NCI-H2196 treated with DMSO at 0.1 percent for 48 hours (cell line): ENCODE data around the gene EXOC7.

Experiments used
- DNase-seq: peaks from one replicate; lab custom pipeline; 2025; ENCODE audit not compliant: unreplicated experiment; lab: John Stamatoyannopoulos, UW

The EXOC7 gene

GRCh38 chr17:76122431-76123190, 19.0 kb upstream of the EXOC7 start:
- DNase-seq = no peak

DNA sequence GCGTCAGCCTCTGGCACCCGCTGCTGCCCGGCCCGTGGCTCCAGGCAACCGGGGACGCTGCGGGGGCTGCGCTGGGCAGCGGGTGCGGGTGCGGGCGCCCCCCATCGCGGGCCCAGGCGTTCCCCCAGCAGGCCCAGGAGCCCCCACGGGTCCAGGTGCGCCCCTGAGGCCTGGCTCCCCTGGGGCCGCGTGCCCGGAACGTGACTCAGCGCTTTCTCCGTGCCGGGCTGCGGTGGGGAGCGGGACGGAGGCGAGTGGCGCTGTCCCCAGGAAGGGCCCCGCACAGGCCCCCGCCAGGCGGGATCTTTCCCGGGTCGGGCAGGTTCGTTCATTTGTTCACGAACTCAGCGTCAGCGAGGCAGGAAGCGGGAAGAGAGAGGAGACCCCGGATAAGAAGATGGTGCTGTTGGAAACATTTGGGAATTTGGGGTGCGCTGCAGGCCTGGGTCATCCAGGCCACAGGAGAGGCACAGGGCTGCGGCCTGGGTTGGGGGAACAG, 18.4 kb upstream of the EXOC7 start:
- no peak for DNase-seq

GRCh38 chr17:76120658-76121008, 17.0 kb upstream of the EXOC7 start:
- no peak for DNase-seq

GRCh38 chr17:76119409-76120371, 16.1 kb upstream of the EXOC7 start:
- no peak for DNase-seq

GRCh38 chr17:76115138-76115754, 11.7 kb upstream of the EXOC7 start:
- no peak for DNase-seq

DNA sequence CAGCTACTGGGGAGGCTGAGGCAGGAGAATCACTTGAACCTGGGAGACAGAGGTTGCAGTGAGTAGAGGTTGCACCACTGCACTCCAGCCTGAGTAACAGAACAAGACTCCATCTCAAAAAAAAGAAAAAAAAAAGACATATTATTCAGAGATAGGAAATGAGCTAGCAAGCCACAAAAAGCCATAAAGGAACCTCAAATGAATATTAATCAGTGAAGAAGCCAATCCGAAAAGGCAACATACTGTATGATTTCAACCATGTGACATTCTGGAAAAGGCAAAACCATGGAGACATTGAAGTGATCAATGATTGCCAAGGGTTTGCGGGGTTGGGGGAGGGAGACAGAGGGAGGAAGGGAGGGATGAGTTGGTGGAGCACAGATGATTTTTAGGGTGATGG, 8.4 kb upstream of the EXOC7 start:
- no peak for DNase-seq

DNA sequence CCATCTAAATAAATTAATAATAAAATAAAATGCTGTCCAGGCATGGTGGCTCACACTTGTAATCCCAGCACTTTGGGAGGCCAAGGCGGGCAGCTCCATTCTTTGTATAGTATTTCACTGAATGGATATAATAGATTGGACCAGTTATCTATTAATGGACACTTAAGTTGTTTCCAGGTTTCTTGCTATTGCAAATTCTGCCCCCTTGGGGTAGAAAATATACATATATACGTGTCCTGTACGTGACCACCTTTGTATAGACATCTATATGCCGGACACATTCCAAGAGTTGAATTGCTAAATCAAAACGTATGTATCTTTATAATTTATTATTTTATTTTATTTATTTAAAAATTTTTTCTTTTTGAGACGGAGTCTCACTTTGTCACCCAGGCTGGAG, 3.9 kb upstream of the EXOC7 start:
- no peak for DNase-seq

DNA sequence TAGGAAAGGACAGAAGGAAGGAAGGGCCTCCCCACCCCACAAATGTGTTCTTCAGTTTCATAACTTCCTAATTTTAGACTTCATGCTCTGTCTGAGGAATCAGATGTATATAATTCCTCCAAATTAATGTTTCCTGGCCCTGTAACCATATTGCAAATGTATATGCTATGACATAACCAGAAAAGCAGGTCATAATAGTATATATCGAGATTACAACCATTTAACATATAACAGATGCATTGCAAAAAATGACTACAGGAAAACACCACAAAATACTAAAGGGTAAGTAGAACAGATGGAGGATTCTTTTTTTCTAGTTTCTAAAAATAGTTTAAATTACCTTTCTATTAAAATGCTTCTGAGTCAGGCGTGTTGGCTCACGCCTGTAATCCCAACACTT, 3.1 kb upstream of the EXOC7 start:
- DNase-seq = no peak

- DNase-seq = no peak
Measured at GRCh38 chr17:76104896-76105231, 1.3 kb upstream of the EXOC7 start.

GRCh38 chr17:76104140-76104895, 731 bp upstream of the EXOC7 start:
- DNase-seq = no peak

DNA sequence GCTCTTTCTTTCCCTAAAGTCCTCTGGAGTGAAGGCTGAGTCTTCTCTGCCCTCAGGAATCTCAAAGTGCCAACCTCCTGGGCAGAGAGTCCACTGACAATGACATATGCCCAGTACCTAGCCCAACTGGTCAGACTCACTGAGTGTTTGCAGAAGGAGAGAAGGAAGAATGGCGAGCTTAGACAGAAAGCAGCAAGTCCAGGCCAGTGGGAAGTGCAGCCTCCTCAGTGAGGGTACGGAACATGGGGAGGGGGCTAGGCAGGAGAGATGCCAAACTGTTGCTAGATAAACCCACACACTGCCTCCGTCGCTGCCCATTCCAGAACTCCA, 678 bp downstream of the EXOC7 start:
- no peak for DNase-seq

- no peak for DNase-seq
Measured at GRCh38 chr17:76097716-76098295, 5.8 kb downstream of the EXOC7 start.

- no peak for DNase-seq
Measured at GRCh38 chr17:76095943-76096342, 7.6 kb downstream of the EXOC7 start.

GRCh38 chr17:76094046-76094445, 9.5 kb downstream of the EXOC7 start:
- no peak for DNase-seq

- no peak for DNase-seq
Measured at GRCh38 chr17:76092526-76093413, 10.8 kb downstream of the EXOC7 start.

DNA sequence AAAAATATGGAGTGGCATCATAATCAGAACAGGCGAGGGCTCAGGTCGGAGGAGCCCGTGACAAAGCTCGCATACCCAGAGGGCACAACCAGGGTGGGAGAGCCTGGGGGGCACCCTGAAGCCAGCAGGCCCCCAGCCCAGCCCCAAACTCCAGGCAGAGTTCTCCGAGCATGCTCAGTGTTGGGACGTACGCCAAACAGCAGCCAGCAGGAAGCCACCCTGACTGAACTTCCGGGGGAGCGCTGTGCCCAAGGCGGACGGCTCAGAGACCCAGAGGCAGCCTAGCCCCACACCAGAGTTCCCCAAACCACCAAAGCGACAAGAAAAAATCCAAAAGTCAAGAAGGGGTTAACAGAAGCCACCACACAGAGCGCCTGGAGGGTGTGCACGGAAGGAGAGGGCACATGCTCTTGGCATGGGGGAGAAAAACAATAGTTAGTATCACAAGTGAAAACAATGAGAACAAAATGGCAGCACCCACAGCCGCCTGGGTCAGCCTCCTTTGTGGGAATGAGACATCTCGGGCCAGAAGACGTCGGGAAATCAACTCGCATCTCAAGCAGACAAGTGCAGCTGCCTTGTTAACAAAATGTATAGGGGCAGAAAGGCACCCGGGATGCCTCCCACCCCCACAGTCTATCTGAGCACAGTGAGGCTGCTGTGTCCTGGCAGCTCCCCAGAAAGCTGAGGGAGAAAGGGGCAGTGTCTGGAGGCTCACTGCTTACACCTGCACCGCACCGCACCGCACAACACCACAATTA, 11.9 kb downstream of the EXOC7 start:
- no peak for DNase-seq

GRCh38 chr17:76090517-76091129, 13.0 kb downstream of the EXOC7 start:
- DNase-seq = no peak

GRCh38 chr17:76089680-76090516, 13.7 kb downstream of the EXOC7 start:
- DNase-seq = no peak
